ENCODE results near the gene TBL1X.
"Not testable (repeated sequence)": the region's sequence is repeated elsewhere in the genome, so short reads cannot be mapped to it uniquely, and the experiment has no call there.

The TBL1X gene

DNA sequence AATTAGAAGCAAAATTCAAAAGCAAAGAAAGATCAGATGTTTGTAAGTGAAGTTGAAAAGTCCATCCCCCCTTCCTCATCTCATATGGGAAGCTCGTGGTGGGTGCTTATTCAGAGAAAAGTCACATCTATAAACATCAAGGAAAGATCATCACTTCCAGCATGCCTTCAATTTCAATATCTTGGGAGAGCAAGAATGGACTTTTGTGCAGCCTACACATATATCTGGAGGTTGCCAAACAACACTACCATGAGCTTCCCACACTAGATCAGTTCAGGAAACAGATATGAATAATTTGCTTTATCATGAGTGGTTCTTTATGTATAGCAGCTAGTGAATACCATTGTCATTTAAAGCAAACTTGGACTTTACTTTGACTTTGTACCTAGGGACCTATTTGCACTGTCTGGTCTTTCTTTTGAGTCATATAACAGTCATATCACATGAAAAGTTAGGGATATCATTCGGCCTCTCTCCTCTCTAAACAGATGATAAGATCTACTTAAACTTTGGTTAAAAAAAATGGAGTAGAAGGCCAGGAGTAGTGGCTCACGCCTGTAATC lies 5.6 kb upstream of the TBL1X start:
- DNase-seq, result no peak

DNA sequence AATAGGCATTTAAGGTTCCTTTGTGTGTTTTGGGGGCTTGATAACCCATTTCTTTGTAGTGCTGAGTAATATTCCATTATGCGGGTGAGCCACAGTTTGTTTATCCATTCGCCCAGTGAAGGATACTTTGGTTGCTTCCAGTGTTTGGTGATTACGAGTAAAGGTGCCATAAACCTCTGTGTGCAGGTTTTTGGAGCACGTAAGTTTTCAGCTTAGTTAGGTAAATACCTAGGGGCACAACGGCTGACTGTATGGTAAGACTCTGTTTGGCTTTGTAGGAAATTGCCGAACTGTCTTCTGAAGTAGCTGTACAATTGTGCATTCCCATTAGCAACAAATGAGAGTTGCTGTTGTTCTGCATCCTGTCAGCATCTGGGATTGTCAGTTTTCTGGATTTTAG lies 3.8 kb upstream of the TBL1X start:
- no peak for DNase-seq

DNA sequence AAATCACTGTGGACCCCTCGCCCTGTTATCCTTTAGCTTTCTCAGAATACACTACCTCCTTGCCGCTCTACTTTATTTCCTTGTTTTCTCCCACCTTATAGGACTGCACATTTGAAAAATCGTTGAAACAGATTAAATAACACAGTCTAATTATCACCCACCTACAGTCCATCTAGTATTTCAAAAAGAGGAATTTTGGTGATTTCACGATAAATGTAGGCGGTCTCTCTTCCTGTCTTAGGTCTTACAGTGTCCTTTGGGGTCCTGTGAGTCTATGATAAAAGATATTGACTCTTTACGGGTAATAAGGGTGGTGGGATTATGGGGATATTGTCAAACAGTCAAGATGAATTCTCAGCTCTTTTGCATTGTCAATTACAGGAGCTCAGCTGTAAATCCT lies 2.4 kb upstream of the TBL1X start:
- no peak for DNase-seq

DNA sequence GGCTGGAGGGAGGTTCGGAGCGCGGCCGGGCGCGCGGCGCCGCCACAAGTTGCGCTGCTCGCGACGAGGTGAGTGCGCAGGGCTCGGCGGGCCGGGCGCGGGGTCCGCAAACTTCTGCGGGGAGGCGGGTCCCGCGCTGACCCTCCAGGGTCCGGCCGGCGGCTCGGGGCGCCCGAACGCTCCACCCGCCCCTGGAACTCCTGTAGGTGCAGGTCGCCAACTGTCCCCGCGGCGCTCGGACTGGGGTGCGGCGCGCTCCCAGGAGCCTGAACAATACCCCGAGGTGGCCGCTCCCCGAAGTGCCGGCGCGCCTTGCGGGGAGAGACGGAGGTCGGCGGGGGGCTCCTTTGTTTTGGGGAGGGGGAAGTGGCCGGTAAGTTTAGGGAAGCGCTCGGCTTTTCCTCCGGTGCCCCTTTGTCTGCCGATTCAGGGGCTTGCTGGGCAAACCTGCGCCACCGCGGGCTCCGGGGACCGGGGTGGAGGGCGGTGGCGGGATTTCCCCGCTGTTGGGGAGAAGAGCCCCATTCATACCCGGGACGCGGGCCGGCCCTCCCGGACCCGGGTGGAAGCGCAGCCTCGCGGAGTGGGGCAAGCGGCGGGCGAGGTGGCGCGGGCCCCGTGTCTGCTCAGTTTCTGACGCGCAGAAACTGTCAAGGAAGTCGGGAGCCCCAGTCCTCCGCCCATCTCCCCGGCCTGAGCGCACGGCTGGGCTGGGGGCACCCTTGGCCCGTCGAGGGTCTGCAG lies 694 bp downstream of the TBL1X start:
- no peak for DNase-seq

DNA sequence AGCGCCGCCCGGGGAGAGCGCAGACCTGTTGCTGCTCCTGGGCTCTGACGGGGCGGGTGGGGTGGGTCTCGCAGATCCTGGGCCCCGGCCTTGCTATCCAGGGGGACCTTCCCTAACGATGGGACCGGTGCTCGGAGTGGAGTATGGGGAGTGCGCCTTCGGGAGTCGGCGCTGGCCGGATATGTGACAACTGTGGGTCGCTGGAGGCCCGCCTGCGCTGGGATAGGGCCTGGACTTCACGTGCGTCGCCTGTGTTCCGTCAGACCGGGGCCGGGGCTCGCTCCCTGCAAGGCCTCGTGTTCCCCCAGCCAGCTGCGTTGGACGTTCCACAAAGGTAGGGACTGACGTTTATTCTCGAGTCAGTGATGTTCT lies 1.3 kb downstream of the TBL1X start:
- DNase-seq, result no peak

DNA sequence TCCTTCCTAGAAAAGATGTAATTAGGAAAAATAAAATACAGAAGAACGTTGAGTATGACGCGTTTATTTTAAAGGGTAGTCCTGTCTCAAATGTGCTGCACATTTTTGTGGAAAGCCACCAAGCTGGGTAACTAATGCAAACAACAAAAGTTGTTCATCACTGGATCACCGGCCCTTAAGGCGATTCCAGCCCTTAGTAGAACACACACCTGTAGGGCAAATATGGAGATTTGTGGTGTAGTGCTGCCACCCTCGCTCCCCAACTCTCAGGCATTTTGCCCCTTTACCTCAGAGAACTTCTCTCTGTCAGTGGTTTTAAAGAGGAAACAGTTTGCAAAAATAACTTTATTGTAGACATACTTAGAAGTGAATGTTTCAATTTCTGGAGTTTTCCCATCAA lies 1.9 kb downstream of the TBL1X start:
- no peak for DNase-seq

DNA sequence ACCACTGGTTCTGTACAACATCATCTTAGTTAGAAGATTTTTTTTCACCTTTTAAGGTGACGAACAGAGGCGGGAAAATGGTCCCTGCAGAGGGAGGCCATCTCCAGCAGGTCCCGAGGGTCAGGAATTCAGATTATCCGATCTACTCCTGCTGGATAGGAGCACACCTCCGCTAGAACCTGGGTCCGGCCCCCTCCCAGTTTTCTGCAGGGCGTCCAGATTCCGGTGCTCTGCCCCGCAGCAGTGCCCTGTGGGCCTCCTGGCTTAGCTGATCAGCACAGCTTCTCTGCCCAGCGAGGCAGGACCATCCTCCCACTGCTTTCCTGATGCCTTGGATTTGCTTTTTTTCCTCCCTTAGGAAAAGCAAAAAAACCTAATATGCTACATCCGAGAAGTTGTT lies 2.3 kb downstream of the TBL1X start:
- no peak for DNase-seq

DNA sequence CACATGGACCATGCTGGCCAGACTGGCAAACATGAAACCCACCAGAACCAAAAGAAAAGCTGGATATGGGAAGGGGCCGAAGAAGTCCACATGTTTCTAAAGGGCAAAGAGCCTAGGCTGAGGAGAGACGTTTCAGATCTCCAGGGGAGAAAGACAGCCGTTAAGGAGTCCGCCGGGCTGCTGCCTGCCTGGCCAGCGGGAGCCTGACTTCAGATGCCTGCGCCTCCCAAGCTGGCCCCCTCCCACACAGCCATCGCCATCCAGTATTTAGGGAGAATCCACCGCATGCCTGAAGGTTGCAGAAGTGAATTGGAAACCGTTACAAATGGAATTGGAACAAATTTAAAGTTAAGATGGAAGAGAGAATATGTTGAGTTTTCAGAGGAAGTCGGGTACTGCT lies 2.9 kb downstream of the TBL1X start:
- DNase-seq, result no peak

DNA sequence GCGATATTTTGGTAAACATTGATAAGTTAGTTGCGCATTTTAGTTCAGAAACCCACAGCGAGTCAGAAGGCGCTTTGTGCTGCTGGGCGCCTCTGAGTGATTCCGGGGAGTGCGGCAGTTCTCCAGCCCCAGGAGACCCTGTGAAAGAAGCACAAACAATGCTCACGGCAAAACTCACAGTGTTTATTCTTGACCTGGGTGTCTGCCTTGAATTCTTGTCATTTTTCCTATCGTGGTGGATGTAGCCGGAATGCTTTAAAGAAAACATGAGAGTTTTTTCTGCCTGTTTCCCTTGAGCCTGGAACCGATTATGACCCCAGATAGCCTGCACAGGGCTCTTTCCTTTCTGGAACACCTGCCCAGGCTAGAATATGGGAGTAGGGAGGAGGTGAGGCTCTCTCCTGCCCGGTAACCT lies 6.7 kb downstream of the TBL1X start:
- DNase-seq, result no peak

DNA sequence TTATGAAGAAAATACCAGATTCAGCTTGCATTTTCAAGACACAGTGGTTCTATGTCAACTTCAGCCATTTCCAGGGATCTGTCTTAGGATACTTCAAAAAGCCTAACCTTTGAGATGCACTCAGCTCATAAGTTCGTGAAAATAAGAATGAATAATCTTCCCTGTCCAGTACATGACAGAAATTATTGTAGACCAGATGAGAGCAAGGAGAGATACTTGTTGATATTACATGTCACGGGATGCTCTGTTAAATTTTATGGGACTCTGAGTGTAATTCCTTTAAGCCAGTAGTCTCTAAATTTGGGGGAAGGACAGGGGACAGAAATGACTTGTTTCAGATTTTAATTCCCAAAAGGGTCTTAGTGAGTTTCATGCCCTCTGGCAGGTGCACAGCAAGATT lies 8.8 kb downstream of the TBL1X start:
- DNase-seq, result no peak

DNA sequence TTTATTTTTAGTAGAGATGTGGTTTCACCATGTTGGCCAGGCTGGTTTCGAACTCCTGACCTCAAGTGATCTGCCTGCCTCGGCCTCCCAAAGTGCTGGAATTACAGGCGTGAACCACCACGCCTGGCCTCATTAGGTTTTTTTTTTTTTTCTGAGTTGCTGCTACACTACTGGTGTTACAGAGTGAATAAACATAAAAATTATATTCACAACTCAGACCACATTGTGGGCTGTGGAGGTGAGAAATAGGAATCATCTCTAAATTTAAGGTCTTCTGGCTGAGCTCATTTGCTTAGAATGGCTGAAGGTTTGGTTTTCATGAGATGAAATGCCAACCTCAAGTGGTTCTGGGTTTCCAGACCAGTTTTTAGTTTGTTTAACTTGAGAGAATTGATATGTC lies 10.6 kb downstream of the TBL1X start:
- DNase-seq, result not testable (repeated sequence)

DNA sequence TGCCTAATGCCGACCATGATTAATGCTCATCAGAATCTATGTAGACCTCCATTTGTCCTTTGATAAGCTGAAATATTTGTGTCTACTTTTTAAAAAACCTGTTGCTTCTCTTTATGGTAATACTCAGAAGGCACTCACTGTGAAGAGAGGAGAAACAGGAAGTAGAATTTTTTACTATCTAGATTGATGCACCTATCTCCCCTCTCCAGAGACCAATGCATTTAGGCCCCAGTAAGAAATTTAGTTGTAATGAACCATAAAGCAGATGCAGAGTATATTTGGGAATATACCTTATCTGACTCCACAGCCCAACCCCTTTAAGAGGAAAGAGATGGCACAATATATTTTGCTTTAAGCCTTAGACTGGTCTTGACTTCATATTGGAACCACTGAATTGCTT lies 11.1 kb downstream of the TBL1X start:
- no peak for DNase-seq

DNA sequence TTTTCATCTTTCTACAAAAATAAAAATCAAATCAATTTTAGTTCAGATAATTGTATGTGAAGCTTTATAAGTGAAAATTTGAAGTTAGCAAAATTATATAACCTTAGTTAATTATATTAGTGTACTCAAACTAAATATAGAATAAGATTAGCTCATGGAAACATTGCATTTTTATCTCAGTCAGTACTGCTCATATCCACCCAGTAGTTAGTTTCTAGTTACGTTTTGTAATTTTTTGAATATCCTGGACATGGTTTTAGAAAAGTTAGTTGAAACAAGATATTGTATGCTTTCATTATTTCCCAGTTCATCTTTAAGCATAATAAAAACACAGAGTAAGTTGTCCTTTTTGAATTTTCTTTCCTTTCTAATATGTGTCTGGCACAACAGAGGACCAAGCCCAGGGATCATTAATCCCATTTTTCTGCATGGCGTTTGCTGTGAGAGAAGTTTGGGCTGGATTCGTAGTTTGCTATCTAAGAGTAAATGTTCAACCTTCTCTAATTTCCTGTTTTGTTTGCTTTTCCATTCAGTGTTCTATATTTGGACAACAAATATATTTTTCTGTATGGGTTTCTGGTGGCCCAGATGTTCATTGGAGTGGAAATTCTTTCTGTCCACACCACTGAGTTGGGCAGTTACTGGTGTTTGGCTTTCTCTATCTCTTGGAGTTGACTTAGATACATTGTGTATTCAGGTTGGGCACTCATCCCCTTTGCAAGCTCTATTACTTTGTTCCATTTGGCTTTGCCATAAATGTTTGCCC lies 12.1 kb downstream of the TBL1X start:
- DNase-seq, result no peak

DNA sequence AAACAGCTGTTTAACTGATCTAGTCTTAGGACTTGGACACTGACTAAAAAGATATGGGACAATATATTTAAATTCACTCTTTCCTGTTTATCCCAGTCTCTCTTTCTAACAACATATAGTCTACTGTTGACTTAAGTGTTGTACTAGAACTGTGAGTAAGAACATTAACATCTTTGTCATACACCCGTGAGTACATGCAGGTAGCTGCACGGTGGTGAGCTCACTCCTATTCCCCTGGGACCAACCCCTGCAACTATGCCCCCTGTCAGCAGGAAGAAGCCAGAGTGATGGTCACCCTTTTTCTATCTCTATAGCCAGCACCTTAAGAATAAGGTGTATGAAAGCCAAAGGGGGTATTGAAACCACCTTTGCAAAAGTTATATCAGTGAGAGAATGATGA lies 17.6 kb downstream of the TBL1X start:
- no peak for DNase-seq

DNA sequence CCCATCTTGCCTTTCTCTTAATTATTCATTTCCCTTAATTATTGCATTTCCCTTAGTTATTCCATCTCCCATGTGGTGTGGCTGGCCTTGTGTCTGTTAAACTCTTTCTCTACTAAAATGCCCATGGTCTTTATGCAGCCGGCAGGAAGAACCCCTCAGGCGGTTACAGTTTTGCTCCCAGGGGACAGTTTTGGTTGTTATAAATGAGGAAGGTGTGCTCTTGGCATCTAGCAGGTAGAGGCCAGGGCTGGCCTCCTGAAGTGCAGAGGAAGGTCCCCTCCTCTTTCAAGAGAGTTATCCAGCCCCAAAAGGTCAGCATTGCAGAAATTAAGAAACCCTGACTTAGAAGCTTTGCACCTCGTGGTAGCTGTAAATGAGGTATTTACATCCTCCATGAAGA lies 18.0 kb downstream of the TBL1X start:
- no peak for DNase-seq

DNA sequence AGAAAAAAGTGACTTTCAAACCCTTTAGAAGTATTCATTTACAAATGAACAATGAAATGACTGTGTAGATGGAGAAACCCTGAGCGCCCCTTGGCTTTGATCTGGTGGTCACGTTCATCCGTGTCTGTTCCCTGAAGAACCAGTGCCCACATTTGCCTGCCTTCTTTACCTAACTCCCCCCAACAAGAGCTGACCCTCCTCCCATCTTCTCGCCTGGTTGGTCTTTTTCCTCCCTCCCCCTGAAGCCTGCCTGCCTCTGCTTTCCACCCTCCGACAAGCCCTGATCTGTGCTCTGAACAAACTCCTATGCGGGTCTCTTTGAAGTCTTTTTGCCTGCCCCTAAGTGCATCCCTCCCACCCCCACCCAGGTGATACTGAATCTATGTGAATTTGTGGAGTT lies 18.5 kb downstream of the TBL1X start:
- no peak for DNase-seq

DNA sequence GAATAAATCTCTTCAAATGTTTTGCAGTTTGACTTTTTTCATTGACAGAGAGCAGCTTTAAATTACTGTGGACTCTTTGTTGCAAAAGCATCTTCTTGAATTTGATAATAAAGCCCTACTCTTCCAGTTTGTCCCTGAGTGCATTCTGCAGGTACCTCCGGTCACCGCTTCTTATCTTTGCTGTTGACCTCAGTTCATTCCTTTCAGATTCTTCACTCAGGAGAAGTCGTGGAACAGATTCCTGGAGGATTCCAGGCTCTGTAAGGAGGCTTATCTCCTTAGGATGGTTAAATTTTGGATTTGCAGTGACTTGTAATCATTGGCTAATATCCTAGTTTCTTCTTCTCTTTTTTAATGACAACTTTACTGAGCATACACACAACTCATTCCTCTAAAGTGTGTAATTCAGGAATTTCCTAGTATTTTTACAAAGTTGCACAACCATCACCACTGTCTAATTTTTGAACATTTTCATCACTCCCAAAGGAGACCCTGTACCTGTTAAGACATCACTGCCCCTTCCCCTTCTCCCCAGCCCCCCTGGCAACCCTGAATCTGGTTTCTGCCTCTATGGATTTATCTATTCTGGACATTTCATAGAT lies 22.0 kb downstream of the TBL1X start:
- DNase-seq, result no peak

DNA sequence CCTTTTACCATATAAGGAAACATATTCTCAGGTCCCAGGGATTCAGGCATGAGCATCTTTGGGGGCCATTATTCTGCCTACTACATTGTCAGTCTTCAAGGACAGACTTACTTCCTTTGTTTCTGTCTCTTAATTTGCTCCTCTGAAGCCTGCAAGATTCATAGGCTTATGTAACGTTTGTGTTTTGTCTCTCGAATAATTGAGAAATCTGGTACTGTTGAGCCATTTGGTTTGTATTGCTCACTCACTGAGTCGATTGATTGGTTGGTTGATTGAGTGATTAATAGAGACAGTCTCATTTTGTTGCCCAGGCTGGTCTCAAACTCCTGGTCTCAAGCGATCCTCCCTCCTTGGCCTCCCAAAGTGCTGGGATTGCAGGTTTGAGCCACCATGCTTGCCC lies 23.7 kb downstream of the TBL1X start:
- DNase-seq, result no peak

DNA sequence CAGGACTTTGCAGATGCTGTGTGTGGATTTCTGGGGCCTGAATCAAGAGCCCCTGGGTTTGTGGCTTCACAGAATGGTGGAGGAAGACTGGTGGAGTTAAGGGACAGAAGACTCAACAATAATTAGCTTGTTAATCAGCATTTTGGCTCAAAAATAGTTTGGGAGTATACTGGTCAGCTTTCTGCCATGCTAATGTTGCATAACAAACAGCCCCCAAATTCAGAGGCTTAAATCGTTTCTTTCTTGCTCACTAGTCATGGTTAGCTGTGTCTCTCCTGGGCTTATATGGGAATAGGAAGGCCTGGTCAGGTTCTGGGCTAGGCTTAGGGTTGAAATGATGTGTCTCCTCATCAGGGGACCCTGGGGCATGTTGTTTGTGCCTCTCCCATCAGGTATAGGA lies 24.4 kb downstream of the TBL1X start:
- no peak for DNase-seq

DNA sequence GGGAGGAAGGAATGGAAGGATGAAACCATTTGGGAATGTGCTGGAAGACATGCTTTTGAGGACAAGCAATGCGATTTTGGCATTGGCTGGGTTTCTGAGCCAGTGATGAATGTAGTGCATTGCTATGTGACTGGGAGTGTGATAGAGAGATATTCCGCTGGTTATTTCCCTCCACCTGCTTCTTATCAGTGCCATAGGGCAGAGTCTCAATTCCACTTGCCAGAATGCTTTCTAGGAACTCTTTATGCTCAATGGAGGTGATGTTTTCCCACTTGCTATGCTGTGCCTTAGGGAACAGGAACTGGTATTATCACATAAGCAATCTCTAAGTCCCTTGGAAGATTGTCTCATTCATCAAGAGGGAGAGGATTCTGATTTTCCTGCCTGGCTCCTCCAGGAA lies 28.0 kb downstream of the TBL1X start:
- DNase-seq, result no peak

DNA sequence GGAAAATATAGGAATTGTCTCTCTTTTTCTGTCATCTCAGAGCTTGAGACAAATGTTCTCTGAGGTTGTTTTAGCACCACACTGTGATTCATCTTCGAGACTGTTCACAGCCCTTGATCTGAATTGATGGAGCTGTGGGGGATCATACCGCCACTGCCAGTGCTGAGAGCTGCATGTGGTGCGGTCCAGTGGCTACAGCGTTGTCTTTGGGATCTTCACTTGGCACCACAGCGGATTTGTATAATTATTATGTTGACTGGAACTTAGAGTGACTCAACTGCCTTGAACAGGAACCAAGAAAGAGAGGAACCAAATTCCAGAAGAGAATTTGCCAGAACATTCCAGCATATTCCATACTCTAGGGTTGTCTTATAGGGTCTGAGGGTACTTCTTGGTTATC lies 29.1 kb downstream of the TBL1X start:
- no peak for DNase-seq

DNA sequence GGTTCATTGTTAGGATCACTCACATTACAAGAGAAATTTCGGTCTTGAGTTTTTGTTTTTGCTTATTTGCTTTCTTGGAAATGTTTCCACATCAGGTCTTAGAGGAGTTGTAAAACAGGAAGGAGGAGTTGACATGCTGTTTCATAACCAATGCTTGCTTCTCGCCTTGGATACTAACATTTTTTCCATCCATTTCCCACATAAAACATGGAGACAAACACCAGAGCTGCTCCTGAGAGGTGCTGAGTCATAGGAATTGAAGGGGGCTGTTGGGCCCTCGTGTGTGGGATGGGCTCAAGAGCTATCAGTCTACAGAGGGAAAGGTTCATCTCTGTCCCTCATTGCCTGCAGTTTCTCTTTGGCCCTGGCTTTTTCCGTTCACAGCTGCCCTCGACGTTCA lies 29.9 kb downstream of the TBL1X start:
- no peak for DNase-seq

DNA sequence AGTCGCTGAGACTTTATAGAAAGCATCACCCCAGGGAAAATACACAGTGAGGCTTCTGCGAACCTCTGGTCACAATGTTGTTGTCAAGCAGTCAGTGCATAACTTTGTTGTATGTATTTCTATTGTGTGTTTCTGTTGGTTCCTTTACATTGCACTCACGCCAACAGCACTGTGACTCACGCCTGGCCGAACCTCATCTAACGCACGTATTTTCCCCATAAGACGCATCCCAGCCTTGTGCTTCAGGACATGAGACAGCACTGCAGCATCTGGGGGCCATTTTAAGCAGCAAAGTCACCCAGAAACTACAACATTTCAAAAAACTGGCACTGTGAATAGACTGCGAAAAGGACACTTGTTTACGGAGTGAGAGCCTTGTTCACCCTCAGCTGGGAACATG lies 30.6 kb downstream of the TBL1X start:
- no peak for DNase-seq

DNA sequence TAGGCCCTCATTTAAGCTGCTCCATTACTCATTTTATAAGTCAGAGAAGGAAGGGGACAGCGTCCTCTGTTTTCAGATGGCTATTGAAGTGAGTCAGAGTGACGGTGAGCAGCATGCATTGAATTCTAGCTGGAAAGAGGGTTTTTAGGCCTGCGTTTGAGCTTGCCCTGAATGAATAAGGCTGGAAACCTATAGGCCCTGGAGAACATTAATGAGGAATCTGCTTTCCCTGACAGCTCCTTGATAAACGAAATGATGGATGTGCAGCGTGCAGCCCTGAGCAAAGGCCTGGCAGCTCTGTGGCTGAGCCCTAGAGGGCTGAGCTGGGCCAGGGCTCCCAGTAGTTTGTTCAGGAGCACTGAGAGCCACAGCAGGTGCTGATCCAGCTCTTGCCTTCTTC lies 33.4 kb downstream of the TBL1X start:
- DNase-seq, result no peak

Measured in NCI-H1694 (cell line).